ENCODE measurements around the gene CWC22. TPM values are rescaled to one million over a fixed set of nuclear protein-coding genes. Genes with fewer than 3 reads are reported as not detected.

Gene CWC22
- total and polyA plus RNA-seq, 2 experiments from 2014 or later: 17.3 to 21.0 TPM

- WGBS, 2 experiments (ENCODE audit: low coverage in 1 of 2, low lambda C conversion rate in 2 of 2, missing lambda C conversion rate in 2 of 2): 35 to 37% methylated on average over 4 of the region's 4 CpGs
- Histone ChIP-seq H3K4me2 (ENCODE audit: unreplicated experiment) (no peak overlapping the region), H2AFZ (peak overlapping the region; percentile 49; the same call in 1 of the 2 replicates), H3F3A (ENCODE audit: insufficient read depth) (no peaks in the 10 kb centered on the region), H3K79me2 (ENCODE audit: insufficient read depth) (no peaks in the 10 kb centered on the region), H3K9ac (no peak overlapping the region), H3K27ac (no peak overlapping the region), H3K4me3 (no peak overlapping the region), H3K9me2 (ENCODE audit: insufficient read depth) (no peaks in the 10 kb centered on the region), H3K9me3 (ENCODE audit: low read depth) (no peaks in the 10 kb centered on the region), H3K4me1 (ENCODE audit: insufficient read depth) (no peaks in the 10 kb centered on the region), H4K20me1 (ENCODE audit: insufficient read depth) (no peaks in the 10 kb centered on the region), H3K27me3 (replicated peaks; ENCODE audit: insufficient read depth) (0 out of 2 replicates have a peak, but pooled peaks cover 3% of the 10 kb centered on the region), H3K36me3 (ENCODE audit: low read depth) (no peaks in the 10 kb centered on the region)
- DNase-seq: peak; percentile 47
- in situ Hi-C loops (cut with MboI): no loop called here
- TF ChIP-seq EZH2phosphoT487 (IDR thresholded peaks at IDR 0.05; ENCODE audit: insufficient read depth, low read depth): no peak
- no peak for TF ChIP-seq EZH2 (IDR thresholded peaks at IDR 0.05; ENCODE audit: insufficient read depth, poor library complexity, severe bottlenecking)
These were observed 108.2 kb downstream of the CWC22 start for GRCh38 chr2:179898873-179899272.

Small RNA genes within 50 kb of the gene (small RNA-seq; reads per million reads assigned to genes)
- gene RF00416 (ENCODE audit: low read depth, low replicate concordance): not detected

Other genes starting within 250 kb of the CWC22 start
- gene ZNF385B, start 145.7 kb downstream of the CWC22 start, total RNA-seq (2014; rRNA removed; shearing (Covaris generic)): not detected in 2 replicates
- 0.30 TPM in 1 of 2 replicates, not detected in the other for gene ZNF385B, start 145.7 kb downstream of the CWC22 start, polyA plus RNA-seq (2016; fragmentation: Nextera tagmentation; extraction: Ambion mirVana)

Measured in GM23248 (cell line).